CD14-positive monocyte (primary cell): ENCODE data around the gene MSL1. TPM values are rescaled to one million over a fixed set of nuclear protein-coding genes. Genes with fewer than 3 reads are reported as not detected.

ENCODE experiments used
- DNase-seq, 3 donors: peaks; one replicate each; pipeline ENCODE4 v3.0.0-alpha.2; 2011 to 2022
- H2AFZ ChIP-seq: 2 replicates; pipeline ENCODE4 v1.6.0; 2012; ENCODE audit warnings: mild to moderate bottlenecking, low read depth, low read length, inconsistent platforms; ENCODE audit not compliant: insufficient read depth, poor library complexity, severe bottlenecking
- H3K27ac ChIP-seq, 2 donors: 1 replicate in 1 of 2; 2 replicates in 1 of 2; pipeline ENCODE4 v1.5.1; 2012 to 2013; ENCODE audit warnings: low read length in 2 of 2, control low read depth in 1 of 2, inconsistent platforms in 1 of 2, low read depth in 1 of 2, mild to moderate bottlenecking in 1 of 2
- H3K27me3 ChIP-seq, 2 donors: one replicate each; pipeline versions ENCODE4 v1.6.0 to v1.6.1; 2011 to 2013; ENCODE audit warnings: low read length in 2 of 2; ENCODE audit not compliant: control insufficient read depth in 2 of 2, insufficient read depth in 2 of 2
- H3K36me3 ChIP-seq, 2 donors: replicated peaks in 1 of 2; 1 replicate in 1 of 2; 2 replicates in 1 of 2; pipeline versions ENCODE4 v1.5.1 to v1.6.1; 2012 to 2013; ENCODE audit warnings: low read length in 2 of 2, control low read depth in 1 of 2, inconsistent platforms in 1 of 2, mild to moderate bottlenecking in 1 of 2; ENCODE audit not compliant: insufficient read depth in 2 of 2, control insufficient read depth in 1 of 2
- H3K4me1 ChIP-seq, 2 donors: 1 replicate in 1 of 2; 2 replicates in 1 of 2; pipeline versions ENCODE4 v1.5.1 to v1.6.1; 2012 to 2013; ENCODE audit warnings: low read length in 2 of 2, control low read depth in 1 of 2, inconsistent platforms in 1 of 2, mild to moderate bottlenecking in 1 of 2, moderate library complexity in 1 of 2; ENCODE audit not compliant: insufficient read depth in 2 of 2, control insufficient read depth in 1 of 2
- H3K4me2 ChIP-seq: replicated peaks from 2 replicates; pipeline ENCODE3; 2012; ENCODE audit warnings: low read length, moderate library complexity, mild to moderate bottlenecking; ENCODE audit not compliant: poor library complexity, severe bottlenecking; ENCODE audit errors: extremely low read depth
- H3K4me3 ChIP-seq, 3 experiments: fragments of 200-600 bp in 1 of 3; sonication (generic) in 1 of 3; replicated peaks in 1 of 3; 1 replicate in 2 of 3; 2 replicates in 1 of 3; pipeline ENCODE4 v1.5.1; 2011 to 2013; ENCODE audit warnings: low read length in 3 of 3, mild to moderate bottlenecking in 3 of 3, control low read depth in 2 of 3, low read depth in 2 of 3, inconsistent platforms in 1 of 3, moderate library complexity in 1 of 3
- H3K79me2 ChIP-seq: 2 replicates; pipeline ENCODE4 v1.6.0; 2012; ENCODE audit warnings: mild to moderate bottlenecking, control low read depth, inconsistent platforms, low read length, moderate library complexity; ENCODE audit not compliant: insufficient read depth
- H3K9ac ChIP-seq: 2 replicates; pipeline ENCODE4 v1.6.0; 2017; ENCODE audit warnings: low read length, mild to moderate bottlenecking; ENCODE audit not compliant: insufficient read depth, poor library complexity, severe bottlenecking
- H3K9me3 ChIP-seq, 2 donors: replicated peaks in 1 of 2; 1 replicate in 1 of 2; 2 replicates in 1 of 2; pipeline versions ENCODE4 v1.5.1 to v1.6.1; 2012 to 2013; ENCODE audit warnings: low read length in 2 of 2, control low read depth in 1 of 2; ENCODE audit not compliant: control insufficient read depth in 1 of 2, insufficient read depth in 1 of 2
- H4K20me1 ChIP-seq: 2 replicates; pipeline ENCODE4 v1.6.0; 2012; ENCODE audit warnings: mild to moderate bottlenecking, low read length, control low read depth, moderate library complexity; ENCODE audit not compliant: insufficient read depth
- H3K27ac Mint-ChIP-seq, 7 donors: one replicate each; pipeline ENCODE4 v1.8.0; 2020; ENCODE audit warnings: mild to moderate bottlenecking in 7 of 7, mixed read lengths in 7 of 7, moderate library complexity in 6 of 7, inconsistent platforms in 2 of 7
- H3K27me3 Mint-ChIP-seq, 3 donors: one replicate each; pipeline ENCODE4 v1.8.0; 2021 to 2022; ENCODE audit warnings: low read depth in 3 of 3, mild to moderate bottlenecking in 3 of 3, mixed read lengths in 3 of 3, moderate library complexity in 3 of 3, inconsistent platforms in 1 of 3
- H3K36me3 Mint-ChIP-seq, 2 donors: one replicate each; pipeline ENCODE4 v1.8.0; 2020; ENCODE audit warnings: mixed read lengths in 2 of 2, inconsistent platforms in 1 of 2, mild to moderate bottlenecking in 1 of 2
- H3K4me1 Mint-ChIP-seq: one replicate; pipeline ENCODE4 v1.8.0; 2020; ENCODE audit warnings: mild to moderate bottlenecking, mixed read lengths
- H3K4me3 Mint-ChIP-seq, 2 donors: one replicate each; pipeline ENCODE4 v1.8.0; 2020; ENCODE audit warnings: mild to moderate bottlenecking in 2 of 2, mixed read lengths in 2 of 2, moderate library complexity in 1 of 2
- H3K9me3 Mint-ChIP-seq, 7 donors: one replicate each; pipeline ENCODE4 v1.8.0; 2020 to 2022; ENCODE audit warnings: mixed read lengths in 7 of 7, mild to moderate bottlenecking in 6 of 7, moderate library complexity in 6 of 7, inconsistent platforms in 2 of 7
- CTCF ChIP-seq: fragments of 200-600 bp; IDR thresholded peaks from one replicate; pipeline ENCODE4 v1.8.0; 2022; ENCODE audit warnings: antibody characterized with exemption, mild to moderate bottlenecking
- WGBS: methylation state at CpG from one replicate; pipeline ENCODE4 v1.1.5; 2013; ENCODE audit warnings: missing lambda C conversion rate; ENCODE audit not compliant: insufficient coverage; 5-methylcytosine and 5-hydroxymethylcytosine counted together
- intact Hi-C, 2 donors: fragments of 100-400 bp; cut with micrococcal nuclease; formaldehyde crosslinking; loops; one replicate each; pipeline versions ENCODE4 v1.15.0 to v1.15.1; 2023
- polyA plus RNA-seq, 3 donors: library from polyadenylated mRNA; depleted of rRNA in 1 of 3; unstranded in 2 of 3; stranded (reverse) in 1 of 3; fragments of 300-500 nt in 2 of 3; fragments of >200 nt in 1 of 3; fragmentation: Illumina TruSeq in 2 of 3; gene quantifications; 1 replicate in 2 of 3; 2 replicates in 1 of 3; pipeline ENCODE4 v1.2.3, GENCODE V29; 2012 to 2021

Gene MSL1
- polyA plus RNA-seq, 3 donors, result 10.0 to 89.2 (median 11.4) TPM

DNA sequence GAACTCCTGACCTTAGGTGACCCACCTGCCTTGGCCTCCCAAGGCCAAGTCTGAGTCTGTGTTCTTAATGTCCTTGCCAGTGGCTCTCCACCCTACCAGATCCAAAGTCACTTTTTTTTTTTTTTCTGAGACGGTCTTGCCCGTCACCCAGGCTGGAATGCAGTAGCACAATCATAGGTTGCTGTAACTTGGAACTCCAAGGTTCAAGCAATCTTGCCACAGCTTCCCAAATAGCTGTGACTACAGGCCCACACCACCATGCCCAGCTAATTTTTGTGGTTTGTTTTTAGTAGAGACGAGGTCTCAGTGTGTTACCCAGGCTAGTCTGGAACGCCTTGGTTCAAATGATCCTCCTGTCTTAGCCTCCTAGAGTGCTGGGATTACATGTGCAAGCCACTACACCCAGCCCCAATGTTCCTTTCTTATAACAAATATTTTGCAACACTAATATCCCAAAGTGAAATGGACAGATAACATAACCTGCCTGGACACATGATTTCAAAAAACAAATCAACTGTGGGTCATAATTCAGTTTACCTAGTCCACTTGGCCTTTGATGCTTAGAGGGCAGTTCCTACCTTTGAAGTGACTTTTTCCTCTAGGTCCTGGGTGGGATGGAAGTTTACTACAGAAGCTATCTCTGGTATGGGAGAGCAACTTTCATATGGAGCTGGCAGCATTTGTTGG is 51.5 kb downstream of the MSL1 start:
- no peaks in the 10 kb centered on the region for H3K9me3 ChIP-seq
- H3K27me3 ChIP-seq, result peaks cover 1 to 6% of the 10 kb centered on the region in 2 donors
- H3K4me3 Mint-ChIP-seq, result no peak overlapping the region
- peaks cover 17% of the 10 kb centered on the region for H4K20me1 ChIP-seq
- H3K4me1 ChIP-seq, result peaks cover 12 to 15% of the 10 kb centered on the region in 2 donors
- peaks cover 7% of the 10 kb centered on the region for H3K4me1 Mint-ChIP-seq
- H3K27ac Mint-ChIP-seq, result peak overlapping the region in 1 of 7 donors; percentile 22
- no peak overlapping the region for H3K9ac ChIP-seq
- H3K27me3 Mint-ChIP-seq, result peaks cover 2 to 12% (median 3%) of the 10 kb centered on the region in 3 donors
- no peak overlapping the region for H3K4me3 ChIP-seq
- DNase-seq, result no peak
- TF ChIP-seq CTCF, result no peak
- no peaks in the 10 kb centered on the region for H3K9me3 Mint-ChIP-seq
- no peak overlapping the region for H3K27ac ChIP-seq
- intact Hi-C loops, result no loop called here
- peaks cover 55 to 80% of the 10 kb centered on the region in 2 donors for H3K36me3 ChIP-seq
- no peak overlapping the region for H2AFZ ChIP-seq
- no peak overlapping the region for H3K4me2 ChIP-seq
- peaks cover 66 to 88% of the 10 kb centered on the region in 2 donors for H3K36me3 Mint-ChIP-seq
- WGBS, result no CpG with 5 or more reads among the region's 4 CpGs
- H3K79me2 ChIP-seq, result no peaks in the 10 kb centered on the region

- no peaks in the 10 kb centered on the region for H3K9me3 ChIP-seq
- intact Hi-C loops, result no loop called here
- TF ChIP-seq CTCF, result no peak
- peaks cover 9% of the 10 kb centered on the region for H3K4me1 Mint-ChIP-seq
- H2AFZ ChIP-seq, result no peak overlapping the region
- H3K36me3 ChIP-seq, result peaks cover 55 to 74% of the 10 kb centered on the region in 2 donors
- H3K27ac Mint-ChIP-seq, result no peak overlapping the region
- no peak overlapping the region for H3K4me3 Mint-ChIP-seq
- DNase-seq, result no peak
- H3K9me3 Mint-ChIP-seq, result peaks cover 0 to 3% (median 0%) of the 10 kb centered on the region in 7 donors
- peaks cover 65 to 83% of the 10 kb centered on the region in 2 donors for H3K36me3 Mint-ChIP-seq
- no peak overlapping the region for H3K4me2 ChIP-seq
- H3K27ac ChIP-seq, result no peak overlapping the region
- H3K9ac ChIP-seq, result no peak overlapping the region
- no peaks in the 10 kb centered on the region for H3K79me2 ChIP-seq
- H3K4me3 ChIP-seq, result no peak overlapping the region
- H3K4me1 ChIP-seq, result peaks cover 12 to 15% of the 10 kb centered on the region in 2 donors
- H3K27me3 Mint-ChIP-seq, result peaks cover 7 to 17% (median 8%) of the 10 kb centered on the region in 3 donors
- peaks cover 13% of the 10 kb centered on the region for H4K20me1 ChIP-seq
- WGBS, result 100% methylated on average over 1 of the region's 3 CpGs
- peaks cover 5 to 11% of the 10 kb centered on the region in 2 donors for H3K27me3 ChIP-seq
These were observed 52.0 kb downstream of the MSL1 start for GRCh38 chr17:40173778-40174135.
